H7 (cell line): ENCODE measurements around the gene NPW. TPM values are rescaled to one million over a fixed set of nuclear protein-coding genes. Genes with fewer than 3 reads are reported as not detected.

Experiments
- DNase-seq: peaks from one replicate; pipeline ENCODE4 v3.0.0; 2012
- H3K27me3 ChIP-seq: 2 replicates; pipeline ENCODE4 v1.6.0; 2011; ENCODE audit warnings: mild to moderate bottlenecking, low read length; ENCODE audit not compliant: control insufficient read depth, insufficient read depth
- H3K36me3 ChIP-seq: replicated peaks from 2 replicates; pipeline ENCODE4 v1.5.1; 2011; ENCODE audit warnings: low read length; ENCODE audit not compliant: control insufficient read depth, insufficient read depth
- H3K4me3 ChIP-seq: 2 replicates; pipeline ENCODE4 v1.5.1; 2011; ENCODE audit warnings: low read depth, mild to moderate bottlenecking, control low read depth, low read length, moderate library complexity; ENCODE audit not compliant: insufficient read depth
- total RNA-seq: library from RNA; depleted of rRNA; stranded (reverse); fragments of >200 nt; shearing (Covaris generic); gene quantifications from 2 replicates; pipeline ENCODE4 v1.2.3, GENCODE V29; 2014

The NPW gene
- total RNA-seq, 1 experiment from 2014 or later = 2.0 TPM

- no peaks in the 10 kb centered on the region for H3K36me3 ChIP-seq
- DNase-seq = peak; percentile 85
- no peak overlapping the region for H3K4me3 ChIP-seq
- H3K27me3 ChIP-seq = peaks cover 26% of the 10 kb centered on the region
These were observed 3.1 kb upstream of the NPW start for GRCh38 chr16:2016407-2016922.

GRCh38 chr16:2019921-2020831 lies 591 bp downstream of the NPW start:
- peaks cover 32% of the 10 kb centered on the region for H3K27me3 ChIP-seq
- peak; percentile 86 for DNase-seq
- H3K36me3 ChIP-seq = no peaks in the 10 kb centered on the region
- peak overlapping the region; percentile 48 for H3K4me3 ChIP-seq

GRCh38 chr16:2022723-2023091 lies 3.1 kb downstream of the NPW start:
- peak; percentile 96 for DNase-seq
- Histone ChIP-seq H3K4me3 (peak overlapping the region; percentile 40), H3K36me3 (no peaks in the 10 kb centered on the region), H3K27me3 (peaks cover 45% of the 10 kb centered on the region)

- Histone ChIP-seq H3K36me3 (no peaks in the 10 kb centered on the region), H3K27me3 (peaks cover 45% of the 10 kb centered on the region), H3K4me3 (peak overlapping the region; percentile 40)
- peak; percentile 99 for DNase-seq
These were observed 3.8 kb downstream of the NPW start for GRCh38 chr16:2023092-2024031.

GRCh38 chr16:2024032-2024420 lies 4.4 kb downstream of the NPW start:
- Histone ChIP-seq H3K27me3 (peaks cover 42% of the 10 kb centered on the region), H3K4me3 (peak overlapping the region; percentile 40; the same call in 1 of the 2 replicates), H3K36me3 (no peaks in the 10 kb centered on the region)
- peak; percentile 75 for DNase-seq

- no peak for DNase-seq
- peaks cover 30% of the 10 kb centered on the region for H3K27me3 ChIP-seq
- H3K36me3 ChIP-seq = no peaks in the 10 kb centered on the region
- no peak overlapping the region for H3K4me3 ChIP-seq
These were observed 5.7 kb downstream of the NPW start for GRCh38 chr16:2025251-2025650.

GRCh38 chr16:2025878-2026460 lies 6.4 kb downstream of the NPW start:
- Histone ChIP-seq H3K4me3 (no peak overlapping the region; the same call in 1 of the 2 replicates), H3K27me3 (peaks cover 22% of the 10 kb centered on the region), H3K36me3 (no peaks in the 10 kb centered on the region)
- DNase-seq = no peak

GRCh38 chr16:2026461-2027023 lies 7.0 kb downstream of the NPW start, which contains the start of gene NHERF2:
Gene NHERF2, plus strand, starts transcription at chr16:2026902. Its CDS starts 104 bp downstream, at chr16:2027006.
- H3K4me3 ChIP-seq = peak within 1 kb of the TSS; percentile 54
- DNase-seq = peak; percentile 96
- no peaks in the 10 kb centered on the region for H3K36me3 ChIP-seq
- H3K27me3 ChIP-seq = peaks cover 19% of the 10 kb centered on the region

GRCh38 chr16:2027024-2028010 lies 7.7 kb downstream of the NPW start:
- peak; percentile 86 for DNase-seq
- H3K36me3 ChIP-seq = no peaks in the 10 kb centered on the region
- H3K27me3 ChIP-seq = peaks cover 16% of the 10 kb centered on the region
- peak overlapping the region; percentile 54 for H3K4me3 ChIP-seq

GRCh38 chr16:2028146-2028545 lies 8.6 kb downstream of the NPW start:
- Histone ChIP-seq H3K36me3 (no peaks in the 10 kb centered on the region), H3K4me3 (no peak overlapping the region), H3K27me3 (peaks cover 16% of the 10 kb centered on the region)
- DNase-seq = no peak

- Histone ChIP-seq H3K27me3 (peaks cover 16% of the 10 kb centered on the region), H3K4me3 (no peak overlapping the region), H3K36me3 (no peaks in the 10 kb centered on the region)
- DNase-seq = no peak
These were observed 9.1 kb downstream of the NPW start for GRCh38 chr16:2028620-2029220.

GRCh38 chr16:2029350-2029749 lies 9.8 kb downstream of the NPW start:
- Histone ChIP-seq H3K36me3 (no peaks in the 10 kb centered on the region), H3K4me3 (no peak overlapping the region), H3K27me3 (peaks cover 14% of the 10 kb centered on the region)
- DNase-seq = no peak

GRCh38 chr16:2030036-2030435 lies 10.5 kb downstream of the NPW start:
- Histone ChIP-seq H3K4me3 (no peak overlapping the region), H3K27me3 (peaks cover 14% of the 10 kb centered on the region), H3K36me3 (no peaks in the 10 kb centered on the region)
- DNase-seq = no peak
